AG09309 (cell line): Measurements from ENCODE around the gene ZNF169.
"Not testable (repeated sequence)": the region's sequence is repeated elsewhere in the genome, so short reads cannot be mapped to it uniquely, and the experiment has no call there.

Experiments used
- DNase-seq: peaks from one replicate; pipeline ENCODE4 v3.0.0-alpha.2; 2010; ENCODE audit warnings: low read depth
- H3K4me3 ChIP-seq: 2 replicates; pipeline ENCODE4 v1.5.1; 2011; ENCODE audit warnings: mild to moderate bottlenecking, low read depth, low read length, moderate library complexity; ENCODE audit not compliant: control insufficient read depth
- CTCF ChIP-seq: IDR thresholded peaks from 2 replicates; pipeline ENCODE4 v1.5.1; 2011; ENCODE audit warnings: mild to moderate bottlenecking, low read depth, low read length, inconsistent platforms; ENCODE audit not compliant: insufficient read depth, control insufficient read depth; ENCODE audit errors: missing control alignments

The ZNF169 gene

GRCh38 chr9:94228616-94229015 lies 30.5 kb upstream of the ZNF169 start:
- TF ChIP-seq CTCF: no peak
- no peak for DNase-seq
- H3K4me3 ChIP-seq: no peak overlapping the region

GRCh38 chr9:94232428-94232827 lies 26.7 kb upstream of the ZNF169 start:
- H3K4me3 ChIP-seq: no peak overlapping the region
- DNase-seq: no peak
- TF ChIP-seq CTCF: no peak

- not testable (repeated sequence) for H3K4me3 ChIP-seq, DNase-seq
Measured at GRCh38 chr9:94241098-94241497, 18.0 kb upstream of the ZNF169 start.

GRCh38 chr9:94245651-94246050 lies 13.4 kb upstream of the ZNF169 start:
- no peak for DNase-seq
- H3K4me3 ChIP-seq: no peak overlapping the region
- TF ChIP-seq CTCF: no peak

- H3K4me3 ChIP-seq: no peak overlapping the region
- no peak for DNase-seq
- no peak for TF ChIP-seq CTCF
Measured at GRCh38 chr9:94250456-94250855, 8.6 kb upstream of the ZNF169 start.

GRCh38 chr9:94256007-94256406 lies 3.1 kb upstream of the ZNF169 start:
- TF ChIP-seq CTCF: no peak
- DNase-seq: no peak
- no peak overlapping the region for H3K4me3 ChIP-seq

- H3K4me3 ChIP-seq, DNase-seq: not testable (repeated sequence)
Measured at GRCh38 chr9:94265626-94266402, 6.7 kb downstream of the ZNF169 start.

GRCh38 chr9:94269264-94269663 lies 10.2 kb downstream of the ZNF169 start:
- no peak for TF ChIP-seq CTCF
- DNase-seq: no peak
- no peak overlapping the region for H3K4me3 ChIP-seq
